ENCODE results near the gene REV3L.
A peak's percentile ranks its signal among the peaks of the same experiment; 100 is the strongest.

REV3L gene

GRCh38 chr6:111406200-111406721 lies 76.8 kb downstream of the REV3L start:
- DNase-seq (ENCODE audit: low read depth), result peak; percentile 64
- TF ChIP-seq POLR2A (IDR thresholded peaks at IDR 0.05; ENCODE audit: extremely low read depth, insufficient read length) (no peak), CTCF (IDR thresholded peaks at IDR 0.05; ENCODE audit: low read depth, low read length) (no peak), MAX (IDR thresholded peaks at IDR 0.05; ENCODE audit: low read depth, low read length) (no peak), MYC (IDR thresholded peaks at IDR 0.05; ENCODE audit: low read depth, low read length) (no peak)
- H3K4me3 ChIP-seq (ENCODE audit: low read depth, low read length), result no peak overlapping the region

DNA sequence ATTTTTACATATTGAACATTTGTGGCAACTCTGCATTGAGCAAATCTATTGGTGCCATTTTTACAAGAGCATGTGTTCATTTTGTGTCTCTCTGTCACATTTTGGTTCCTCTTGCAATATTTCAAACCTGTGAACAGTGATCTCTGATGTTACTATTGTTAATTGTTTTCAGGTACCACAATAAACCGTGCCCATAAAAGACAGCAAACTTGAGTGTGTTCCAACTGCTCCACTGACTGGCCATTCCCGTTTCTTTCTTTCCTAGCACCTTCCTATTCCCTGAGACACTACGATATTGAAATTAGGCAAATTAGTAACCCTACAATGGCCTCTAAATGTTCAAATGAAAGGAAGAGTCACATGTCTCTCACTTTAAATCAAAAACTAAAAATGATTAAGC lies 79.6 kb downstream of the REV3L start:
- DNase-seq (ENCODE audit: low read depth), result no peak
- no peak for TF ChIP-seq MAX (IDR thresholded peaks at IDR 0.05; ENCODE audit: low read depth, low read length)
- no peak for TF ChIP-seq POLR2A (IDR thresholded peaks at IDR 0.05; ENCODE audit: extremely low read depth, insufficient read length)
- TF ChIP-seq CTCF (IDR thresholded peaks at IDR 0.05; ENCODE audit: low read depth, low read length), result no peak
- TF ChIP-seq MYC (IDR thresholded peaks at IDR 0.05; ENCODE audit: low read depth, low read length), result no peak
- no peak overlapping the region for H3K4me3 ChIP-seq (ENCODE audit: low read depth, low read length)

GRCh38 chr6:111399626-111400025 lies 83.4 kb downstream of the REV3L start:
- TF ChIP-seq CTCF (IDR thresholded peaks at IDR 0.05; ENCODE audit: low read depth, low read length), result no peak
- TF ChIP-seq MYC (IDR thresholded peaks at IDR 0.05; ENCODE audit: low read depth, low read length), result no peak
- TF ChIP-seq MAX (IDR thresholded peaks at IDR 0.05; ENCODE audit: low read depth, low read length), result no peak
- no peak for TF ChIP-seq POLR2A (IDR thresholded peaks at IDR 0.05; ENCODE audit: extremely low read depth, insufficient read length)
- H3K4me3 ChIP-seq (ENCODE audit: low read depth, low read length), result no peak overlapping the region
- no peak for DNase-seq (ENCODE audit: low read depth)

- H3K4me3 ChIP-seq (ENCODE audit: low read depth, low read length), result no peak overlapping the region
- TF ChIP-seq CTCF (IDR thresholded peaks at IDR 0.05; ENCODE audit: low read depth, low read length) (no peak), POLR2A (IDR thresholded peaks at IDR 0.05; ENCODE audit: extremely low read depth, insufficient read length) (no peak), MYC (IDR thresholded peaks at IDR 0.05; ENCODE audit: low read depth, low read length) (no peak), MAX (IDR thresholded peaks at IDR 0.05; ENCODE audit: low read depth, low read length) (no peak)
- no peak for DNase-seq (ENCODE audit: low read depth)
Observed at GRCh38 chr6:111388681-111389080, 94.3 kb downstream of the REV3L start.

DNA sequence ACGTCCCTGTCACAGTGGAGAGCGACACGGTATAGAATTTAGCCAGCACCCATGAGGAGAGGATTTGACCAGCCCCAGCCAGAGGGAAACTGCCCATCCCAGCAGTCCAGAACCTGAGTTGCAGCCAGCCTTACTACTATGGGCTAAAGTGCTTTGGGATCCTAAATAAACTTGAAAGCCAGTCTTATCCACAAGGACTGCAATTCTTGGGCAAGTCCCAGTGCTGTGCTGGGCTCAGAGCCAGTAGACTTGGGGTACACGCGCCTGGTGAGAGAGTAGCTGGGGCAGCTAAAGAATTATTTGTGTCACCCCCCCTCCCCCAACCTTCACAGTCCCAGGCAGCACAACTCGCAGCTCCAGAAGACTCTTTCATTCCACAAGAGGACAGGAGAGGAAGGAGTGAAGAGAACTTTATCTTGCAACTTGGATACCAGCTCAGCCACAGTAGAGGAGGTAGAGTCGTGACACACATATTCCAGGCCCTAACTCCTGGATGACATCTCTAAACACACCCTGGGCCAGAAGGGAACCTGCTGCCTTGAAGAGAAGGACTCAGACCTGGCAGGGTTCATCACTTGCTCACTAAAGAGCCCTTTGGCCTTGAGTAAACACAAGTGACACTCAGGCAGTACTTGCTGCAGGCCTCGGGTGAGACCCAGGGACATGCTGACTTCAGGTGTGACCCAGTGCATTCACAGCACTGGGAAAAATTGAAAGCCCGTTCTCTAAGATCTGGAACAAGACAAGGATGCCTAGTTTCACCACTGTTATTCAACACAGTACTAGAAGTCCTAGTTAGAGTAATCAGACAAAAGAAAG lies 100.3 kb downstream of the REV3L start:
- TF ChIP-seq MAX (IDR thresholded peaks at IDR 0.05; ENCODE audit: low read depth, low read length) (no peak), POLR2A (IDR thresholded peaks at IDR 0.05; ENCODE audit: extremely low read depth, insufficient read length) (no peak), CTCF (IDR thresholded peaks at IDR 0.05; ENCODE audit: low read depth, low read length) (no peak), MYC (IDR thresholded peaks at IDR 0.05; ENCODE audit: low read depth, low read length) (no peak)
- no peak overlapping the region for H3K4me3 ChIP-seq (ENCODE audit: low read depth, low read length)
- no peak for DNase-seq (ENCODE audit: low read depth)
